HG03378 (cell line): ENCODE measurements around the gene KCTD14.
"Not testable (repeated sequence)": the region's sequence is repeated elsewhere in the genome, so short reads cannot be mapped to it uniquely, and the experiment has no call there.

Experiments used
- ATAC-seq: cut with Tn5 transposase; IDR thresholded peaks from one replicate; pipeline ENCODE4 v1.9.1; 2021; ENCODE audit warnings: mild to moderate bottlenecking, moderate library complexity; ENCODE audit not compliant: unreplicated experiment

KCTD14 gene, protein sequence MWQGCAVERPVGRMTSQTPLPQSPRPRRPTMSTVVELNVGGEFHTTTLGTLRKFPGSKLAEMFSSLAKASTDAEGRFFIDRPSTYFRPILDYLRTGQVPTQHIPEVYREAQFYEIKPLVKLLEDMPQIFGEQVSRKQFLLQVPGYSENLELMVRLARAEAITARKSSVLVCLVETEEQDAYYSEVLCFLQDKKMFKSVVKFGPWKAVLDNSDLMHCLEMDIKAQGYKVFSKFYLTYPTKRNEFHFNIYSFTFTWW

DNA sequence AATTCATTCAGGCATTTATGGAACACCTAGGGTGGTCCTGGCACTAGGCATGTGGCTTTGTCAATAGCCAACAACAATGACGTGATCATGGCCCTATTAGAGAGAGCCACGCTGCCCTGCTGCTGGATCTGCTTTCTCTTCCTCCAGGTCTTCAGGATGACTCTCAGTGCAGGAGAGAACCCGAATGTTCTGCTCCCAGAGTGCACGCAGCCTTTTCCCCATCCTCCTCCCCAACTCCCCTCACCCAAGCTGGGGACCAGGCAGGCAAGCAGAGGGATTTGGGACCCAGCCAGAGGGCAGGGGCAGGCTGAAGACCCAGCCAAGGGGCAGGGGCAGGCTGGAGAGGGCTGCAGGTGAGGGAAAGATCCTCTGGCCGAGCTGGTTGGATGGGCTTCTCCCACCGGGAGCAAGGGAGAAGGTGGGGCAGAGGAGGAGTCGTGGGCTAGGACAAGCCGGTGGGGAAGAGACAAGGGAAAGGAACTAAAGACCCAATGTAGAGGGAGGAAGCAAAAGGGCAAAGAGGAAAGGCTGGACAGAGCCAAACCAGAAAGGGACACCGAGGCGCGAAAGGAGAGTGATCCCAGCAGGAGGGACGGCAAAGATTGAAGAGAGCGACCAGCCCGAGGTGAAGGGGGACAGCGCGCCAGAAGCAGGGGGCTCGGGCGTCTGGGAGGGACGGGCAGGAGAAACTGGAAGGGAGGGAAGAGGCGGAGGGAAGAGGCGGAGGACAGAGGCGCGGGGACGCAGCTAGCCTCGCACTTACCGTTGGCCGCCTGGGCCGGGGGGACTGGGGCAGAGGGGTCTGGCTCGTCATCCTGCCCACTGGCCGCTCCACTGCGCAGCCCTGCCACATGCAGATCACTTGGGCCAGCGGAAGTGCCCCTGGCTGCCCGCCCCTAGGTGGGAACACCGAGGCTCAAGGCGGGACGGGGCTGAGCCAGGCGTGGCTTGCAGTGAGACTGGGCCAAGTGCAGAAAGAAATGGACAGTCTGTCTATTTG, at the start of gene KCTD14:
TSS of gene KCTD14 (minus strand) at position 880 of the 1,000 bp plus-strand sequence. CDS start at position 853, 27 bp downstream.
- ATAC-seq = no peak

DNA sequence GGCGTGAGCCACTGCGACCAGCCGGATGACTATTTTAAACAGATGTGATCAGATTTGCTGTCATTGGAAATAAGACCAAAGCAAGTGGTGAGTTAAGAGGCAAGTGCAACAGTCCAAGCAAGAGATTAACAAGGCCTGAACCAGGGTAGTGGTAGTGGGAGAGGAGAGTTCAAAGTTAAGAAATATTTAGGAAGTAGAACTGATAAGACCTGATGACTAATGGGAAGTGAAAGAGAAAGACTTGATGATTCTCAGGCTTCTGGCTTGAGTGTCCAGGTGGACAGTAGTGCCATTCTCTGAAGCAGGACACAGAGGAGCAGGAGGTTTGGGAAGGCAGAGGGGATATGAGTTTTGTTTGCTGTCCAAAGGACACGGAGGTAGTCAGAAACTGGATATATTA, 49.4 kb upstream of the KCTD14 start:
- no peak for ATAC-seq

DNA sequence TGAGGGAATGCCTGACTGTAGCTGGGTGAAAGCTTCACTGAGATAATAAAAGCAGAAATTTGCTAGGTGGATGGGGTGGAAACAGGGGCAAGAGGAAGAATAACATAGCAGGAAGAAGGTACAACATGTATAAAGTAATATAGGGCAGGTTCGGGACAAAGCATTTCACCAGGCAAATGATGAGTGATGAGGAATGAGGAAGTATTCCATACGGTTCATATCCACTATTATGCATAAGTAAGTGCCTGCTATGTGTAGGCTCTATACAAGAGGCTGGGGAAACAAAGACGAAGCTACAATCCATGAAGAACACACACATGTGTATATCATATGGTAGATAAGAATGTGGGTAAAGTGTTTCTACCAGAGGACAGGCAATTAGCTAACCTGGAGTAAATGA, 48.6 kb upstream of the KCTD14 start:
- no peak for ATAC-seq

DNA sequence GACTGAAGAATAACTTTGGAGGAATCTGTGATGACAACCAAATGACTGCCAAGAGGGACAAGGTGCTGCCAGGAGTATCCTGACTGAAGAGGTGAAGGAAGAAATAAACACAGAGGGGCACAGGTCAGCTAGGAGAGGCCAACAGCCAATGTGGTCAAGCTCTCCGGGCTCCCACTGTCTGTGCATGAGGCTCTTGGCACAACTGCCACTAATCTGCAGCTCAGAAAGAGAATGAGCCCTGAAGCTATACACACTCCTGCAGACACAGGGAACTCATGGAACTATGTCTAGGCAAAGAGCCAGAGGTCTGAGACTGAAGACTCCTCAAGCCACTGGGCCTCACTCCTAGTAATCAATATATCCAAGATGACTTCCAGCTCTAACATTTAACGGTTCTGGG, 47.5 kb upstream of the KCTD14 start:
- ATAC-seq = no peak

DNA sequence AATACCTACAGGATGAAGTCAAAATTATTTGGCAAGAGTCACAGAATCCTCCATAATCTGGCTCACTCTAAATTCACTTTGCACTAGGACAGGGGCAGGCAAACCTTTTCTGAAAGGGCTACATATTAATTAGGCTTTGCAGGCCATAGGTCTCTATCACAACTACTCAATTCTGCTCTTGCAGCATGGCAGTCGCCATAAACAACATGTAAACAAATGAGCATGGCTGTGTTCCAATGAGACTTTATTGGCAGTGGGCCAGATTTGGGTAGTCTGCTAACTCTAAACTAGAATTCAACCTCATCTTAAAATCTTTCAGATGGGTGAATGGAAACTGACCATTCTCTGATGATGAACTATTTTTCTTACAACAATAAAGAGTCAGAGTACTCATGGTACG, 46.4 kb upstream of the KCTD14 start:
- ATAC-seq = no peak

DNA sequence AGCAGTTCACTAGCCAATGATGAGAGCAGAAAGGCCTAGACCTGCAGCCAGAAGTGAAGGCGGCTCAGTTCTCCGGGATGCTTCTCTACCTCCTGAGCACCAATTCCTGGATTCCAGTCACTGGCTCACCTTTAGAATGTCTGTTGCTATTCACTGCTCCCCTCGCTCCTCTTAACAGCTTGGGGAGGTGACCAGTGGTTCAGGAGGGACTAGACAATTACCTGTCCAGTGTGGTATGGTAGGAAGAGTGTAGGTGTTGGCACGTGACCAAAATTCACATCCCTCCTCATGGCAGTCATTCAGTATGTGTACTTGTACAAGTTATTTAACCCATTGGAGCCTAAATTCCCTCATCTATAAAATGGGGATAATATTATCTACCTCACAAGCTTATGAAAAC, 44.6 kb upstream of the KCTD14 start:
- no peak for ATAC-seq

DNA sequence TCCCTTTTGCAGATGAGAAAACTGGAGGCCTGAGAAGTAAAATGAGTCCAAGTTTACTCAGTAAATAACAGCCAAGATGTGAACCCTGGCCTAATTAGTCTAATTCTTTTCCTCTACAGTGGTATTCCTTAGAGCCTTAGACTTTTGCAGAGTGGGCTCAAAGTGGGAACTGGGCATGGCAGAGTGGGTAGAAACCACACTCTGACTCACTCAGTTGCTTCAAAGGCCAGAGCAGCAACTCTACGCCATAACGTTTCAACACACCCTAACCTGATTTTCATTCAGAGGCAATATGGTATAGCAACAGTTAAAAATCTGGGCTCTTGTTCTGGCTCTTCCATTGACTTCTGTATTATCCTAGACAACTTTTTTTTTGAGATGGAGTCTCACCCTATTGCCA, 43.4 kb upstream of the KCTD14 start:
- ATAC-seq = no peak

DNA sequence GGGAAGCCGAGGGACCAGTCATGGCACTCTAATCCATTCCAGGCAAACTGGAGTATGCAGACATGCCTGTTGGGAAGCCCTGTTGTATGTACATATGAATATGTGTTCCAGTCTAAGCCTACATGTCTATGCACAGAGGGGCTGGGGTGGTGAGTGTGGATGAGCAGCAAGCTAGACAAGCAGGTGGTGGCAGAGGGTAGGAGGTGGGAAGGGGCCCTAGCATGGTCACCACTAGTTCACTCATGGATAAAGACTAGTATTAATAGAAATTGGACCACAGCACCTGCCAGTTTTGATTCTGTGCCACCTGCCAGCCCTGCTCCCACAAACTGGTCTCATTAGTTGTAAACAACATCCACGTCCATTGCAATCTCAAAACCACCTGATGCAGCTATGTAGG, 42.1 kb upstream of the KCTD14 start:
- ATAC-seq = no peak

DNA sequence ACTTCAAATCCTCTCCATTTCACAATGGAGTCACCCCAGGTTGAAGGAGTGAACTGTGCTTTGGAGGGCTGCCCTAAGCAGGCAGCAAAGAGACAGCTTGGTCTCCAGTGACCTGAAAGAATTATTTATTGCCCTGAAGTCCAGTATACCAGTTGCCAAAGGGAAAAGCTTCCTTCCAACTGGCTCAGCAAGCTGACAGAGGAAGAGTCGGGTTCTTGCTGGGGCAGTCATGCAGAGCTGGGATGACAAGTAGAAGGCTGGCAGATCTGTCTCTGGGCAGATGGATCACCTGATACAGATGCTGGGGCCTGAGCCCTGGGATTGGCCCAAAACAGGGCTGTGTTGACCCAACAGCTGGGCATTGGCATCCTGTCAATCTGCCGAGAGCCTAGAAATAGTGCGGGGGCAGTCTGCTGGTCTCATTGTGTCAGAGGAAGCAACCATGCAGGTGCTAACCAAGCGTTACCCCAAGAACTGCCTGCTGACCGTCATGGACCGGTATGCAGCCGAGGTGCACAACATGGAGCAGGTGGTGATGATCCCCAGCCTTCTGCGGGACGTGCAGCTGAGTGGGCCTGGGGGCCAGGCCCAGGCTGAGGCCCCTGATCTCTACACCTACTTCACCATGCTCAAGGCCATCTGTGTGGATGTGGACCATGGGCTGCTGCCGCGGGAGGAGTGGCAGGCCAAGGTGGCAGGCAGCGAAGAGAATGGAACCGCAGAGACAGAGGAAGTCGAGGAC, 40.5 kb upstream of the KCTD14 start, which contains the start of gene THRSP:
TSS of gene THRSP (plus strand) at position 422 of the 742 bp plus-strand sequence. CDS start at position 443, 21 bp downstream.
- no peak for ATAC-seq

DNA sequence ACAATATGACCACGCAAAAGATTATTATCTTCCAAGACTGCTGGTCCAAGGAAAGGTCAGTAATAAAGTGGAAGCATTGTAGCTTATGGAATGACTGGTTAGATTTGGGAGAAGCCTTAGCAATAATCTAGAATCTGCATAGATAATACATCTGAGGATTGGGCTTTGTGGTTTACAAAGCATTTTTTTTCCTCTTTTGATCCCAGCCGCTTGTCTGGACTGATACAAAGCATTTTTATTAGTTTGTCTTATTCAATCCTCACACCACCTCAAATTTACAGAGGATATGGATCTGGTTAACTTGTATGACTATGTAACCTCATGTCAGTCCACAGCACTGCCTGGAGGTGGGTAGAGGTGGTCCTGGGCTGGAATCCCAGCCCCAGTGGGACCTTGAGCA, 39.6 kb upstream of the KCTD14 start:
- ATAC-seq = no peak

DNA sequence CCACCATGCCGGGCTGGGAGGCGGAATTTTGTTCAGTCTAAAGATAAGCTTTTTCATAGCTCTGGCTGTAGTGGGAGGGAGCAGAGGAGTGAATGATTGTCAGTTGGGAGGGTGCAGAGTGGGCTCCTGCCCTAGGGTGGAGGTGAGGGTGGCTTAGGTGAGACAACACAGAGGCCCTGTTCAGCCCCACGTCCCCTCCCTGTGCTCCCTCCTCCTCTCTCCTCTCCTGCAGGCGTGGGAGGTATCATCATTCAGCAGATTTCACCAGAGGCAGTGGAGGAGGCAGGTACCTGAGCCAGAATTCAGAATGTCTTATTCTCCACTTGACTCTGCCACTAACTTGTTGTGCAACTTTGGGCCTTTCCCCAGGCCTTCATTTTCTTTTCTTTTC, 38.8 kb upstream of the KCTD14 start:
- no peak for ATAC-seq

DNA sequence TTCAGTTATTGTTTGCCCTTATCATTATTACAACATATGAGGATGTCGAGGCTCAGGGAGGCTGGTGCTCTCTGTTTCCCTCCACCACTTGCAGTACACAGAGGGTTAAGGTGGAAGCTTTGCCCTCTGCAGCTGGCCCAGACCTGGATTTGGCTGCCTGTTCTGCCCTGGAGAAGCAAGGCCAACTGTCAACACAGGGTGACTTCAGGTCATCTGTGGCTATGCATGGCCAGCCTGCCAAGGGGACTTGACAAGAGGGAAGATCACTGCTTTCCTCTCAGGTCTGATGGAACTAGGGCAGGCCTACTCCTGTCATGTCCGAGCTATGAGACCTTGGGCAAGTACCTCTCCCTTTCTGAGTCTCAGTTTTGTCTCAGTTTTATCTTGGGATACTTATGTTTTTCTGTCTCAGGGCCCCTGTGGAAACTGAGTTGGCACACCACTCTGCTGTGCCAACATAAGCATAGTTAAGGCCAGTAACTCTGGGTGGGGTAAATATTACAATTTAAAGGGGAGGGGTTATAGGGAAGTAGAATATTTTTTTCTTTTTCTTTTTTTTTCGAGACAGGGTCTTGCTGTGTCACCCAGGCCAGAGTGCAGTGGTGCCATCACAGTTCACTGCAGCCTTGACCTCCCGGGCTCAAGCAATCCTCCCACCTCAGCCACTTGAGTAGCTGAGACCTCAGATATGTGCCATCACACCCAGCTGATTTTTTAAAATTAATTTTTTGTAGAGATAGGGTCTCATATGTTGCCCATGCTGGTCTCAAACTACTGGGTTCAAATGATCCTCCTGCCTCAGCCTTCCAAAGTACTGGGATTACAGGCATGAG, 38.2 kb upstream of the KCTD14 start:
- no peak for ATAC-seq

DNA sequence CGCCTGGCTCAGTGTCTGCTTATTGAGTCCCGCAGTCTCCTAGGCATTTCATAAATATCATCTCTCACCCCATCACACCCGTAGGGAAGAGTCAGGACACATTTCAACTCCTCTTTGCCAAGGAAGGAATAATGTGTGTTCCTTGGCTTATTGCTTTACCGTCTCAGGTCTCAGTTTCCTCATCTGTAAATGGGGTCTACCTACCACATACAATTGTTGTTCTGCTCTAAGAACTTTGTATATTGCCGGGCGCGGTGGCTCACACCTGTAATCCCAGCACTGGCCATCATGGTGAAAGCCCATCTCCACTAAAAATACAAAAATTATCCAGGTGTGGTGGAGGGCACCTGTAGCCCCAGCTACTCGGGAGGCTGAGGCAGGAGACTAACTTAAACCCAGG, 37.5 kb upstream of the KCTD14 start:
- no peak for ATAC-seq

DNA sequence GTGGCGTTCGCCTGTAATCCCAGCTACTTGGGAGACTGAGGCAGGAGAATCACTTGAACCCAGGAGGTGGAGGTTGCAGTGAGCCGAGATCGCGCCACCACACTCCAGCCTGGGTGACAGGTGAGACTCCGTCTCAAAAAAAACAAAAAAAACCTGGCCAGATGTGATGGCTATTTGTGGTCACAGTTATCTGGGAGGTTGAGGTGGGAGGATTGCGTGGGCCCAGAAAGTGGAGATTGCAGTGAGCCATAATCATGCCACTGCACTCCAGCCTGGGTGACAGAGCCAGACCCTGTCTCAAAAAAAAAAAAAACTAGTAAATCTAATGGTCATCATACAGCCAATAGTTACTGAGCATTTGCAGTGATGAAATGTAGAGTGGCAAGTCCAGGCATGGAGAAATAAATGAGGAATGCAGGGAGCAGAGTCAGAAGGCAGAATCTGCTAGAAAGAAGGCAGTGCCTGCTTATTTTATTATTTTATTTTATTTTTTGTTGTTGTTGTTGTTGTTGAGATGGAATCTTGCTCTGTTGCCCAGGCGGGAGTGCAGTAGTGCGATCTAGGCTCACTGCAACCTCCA, 36.8 kb upstream of the KCTD14 start:
- not testable (repeated sequence) for ATAC-seq

DNA sequence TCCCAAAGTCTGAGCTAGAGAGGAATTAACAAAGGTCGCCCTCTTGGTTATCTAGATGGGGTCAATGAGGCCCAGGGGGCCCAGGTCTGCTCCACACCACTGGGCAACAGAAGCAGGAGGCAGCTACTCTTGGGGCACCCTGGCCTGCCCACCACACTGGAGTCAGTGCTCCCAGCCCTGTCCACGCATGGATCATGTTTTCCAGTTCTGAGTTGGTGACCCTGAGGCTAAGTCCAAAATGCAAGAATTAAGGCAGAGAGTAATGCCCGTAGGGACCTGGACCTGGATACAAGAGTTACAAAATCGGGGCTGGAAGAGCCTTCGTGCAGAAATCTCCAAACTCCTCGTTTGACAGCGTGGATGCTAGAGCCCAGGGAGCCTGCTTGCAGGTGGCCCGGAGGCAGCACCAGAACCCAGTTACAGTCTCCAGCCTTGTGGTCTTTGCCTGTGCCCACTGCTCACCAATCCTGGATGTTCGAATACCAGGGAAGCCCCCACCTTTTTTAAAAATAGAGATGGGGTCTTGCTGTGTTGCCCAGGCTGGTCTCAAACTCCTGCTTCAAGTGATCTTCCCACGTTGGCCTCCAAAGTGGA, 34.5 kb upstream of the KCTD14 start:
- ATAC-seq = no peak

DNA sequence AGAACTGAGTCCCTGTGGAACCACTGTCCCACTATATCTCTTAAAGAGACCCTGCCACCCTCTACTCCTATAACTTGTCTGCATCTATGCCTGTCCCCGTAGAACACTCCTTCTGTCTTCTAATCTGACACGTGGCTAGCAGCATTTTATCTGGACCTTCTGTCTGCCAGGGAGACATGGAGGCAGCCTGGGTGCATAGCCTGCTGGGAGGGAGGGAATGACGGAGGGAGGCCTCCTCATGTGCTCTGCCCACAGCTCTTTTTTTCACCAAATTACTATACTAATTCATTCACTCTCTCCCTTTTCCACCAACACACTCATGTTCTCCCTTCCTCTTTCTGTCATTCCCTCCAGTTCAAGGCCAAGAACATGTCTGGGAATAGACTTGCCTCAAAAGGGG, 33.0 kb upstream of the KCTD14 start:
- no peak for ATAC-seq

DNA sequence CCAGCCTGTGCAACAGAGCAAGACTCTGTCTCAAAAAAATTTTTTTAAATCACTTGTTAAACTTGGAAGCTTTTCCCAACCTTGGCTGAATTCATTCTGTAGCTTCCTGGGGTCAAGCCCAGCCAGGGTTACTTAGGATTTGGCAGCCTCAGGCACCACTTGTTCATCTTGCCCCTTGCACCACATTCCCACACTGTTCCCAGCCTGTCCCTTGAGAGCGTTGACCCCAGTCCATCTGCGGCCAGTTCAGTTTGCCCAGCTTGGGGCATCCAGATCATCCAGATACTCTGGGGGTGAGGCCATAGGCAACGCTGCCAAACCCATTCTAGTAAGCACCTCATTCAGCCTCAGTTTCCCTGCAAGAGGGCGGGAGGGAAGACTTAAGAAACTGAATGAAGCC, 31.9 kb upstream of the KCTD14 start:
- ATAC-seq = no peak

DNA sequence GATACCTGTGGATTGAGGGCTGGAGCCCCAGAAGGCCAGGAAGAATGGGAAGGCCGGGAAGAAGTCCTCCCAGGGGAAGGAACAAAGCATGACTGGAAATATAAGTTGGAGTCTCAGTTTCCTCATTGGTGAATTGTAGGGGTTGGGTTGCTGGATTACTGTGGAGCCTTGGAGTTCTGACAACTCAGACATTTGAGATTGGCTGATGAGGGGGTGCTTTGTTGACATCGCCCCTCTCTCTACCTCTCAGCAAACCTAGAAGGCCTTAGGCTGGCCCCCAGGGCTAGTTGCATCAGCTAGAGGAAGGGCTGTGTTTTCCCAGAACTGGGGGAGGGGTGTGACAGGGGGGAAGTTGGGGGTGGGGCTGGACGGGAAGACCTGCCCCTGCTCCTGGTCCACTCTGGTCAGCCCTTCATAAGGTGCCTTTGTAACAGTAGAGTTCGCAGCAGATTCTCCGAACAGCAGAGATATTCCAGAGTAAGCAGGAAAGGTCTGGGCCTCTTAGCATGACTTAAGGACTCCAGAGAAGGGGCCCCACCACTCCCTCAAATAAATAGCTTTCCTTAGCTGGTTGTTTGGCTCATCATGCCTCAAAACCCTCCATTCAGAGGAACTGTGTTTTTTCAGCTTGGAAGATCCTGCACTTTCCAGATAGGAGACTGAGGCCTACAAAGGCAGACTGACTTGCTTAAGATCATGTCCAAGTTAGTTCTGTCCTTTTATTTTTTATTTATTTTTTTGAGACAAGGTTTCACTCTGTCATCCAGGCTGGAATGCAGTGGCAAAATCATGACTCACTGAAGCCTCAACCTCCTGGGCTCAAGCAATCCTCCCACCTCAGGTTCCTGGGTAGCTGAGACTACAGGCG, 28.1 kb upstream of the KCTD14 start:
- ATAC-seq = no peak

DNA sequence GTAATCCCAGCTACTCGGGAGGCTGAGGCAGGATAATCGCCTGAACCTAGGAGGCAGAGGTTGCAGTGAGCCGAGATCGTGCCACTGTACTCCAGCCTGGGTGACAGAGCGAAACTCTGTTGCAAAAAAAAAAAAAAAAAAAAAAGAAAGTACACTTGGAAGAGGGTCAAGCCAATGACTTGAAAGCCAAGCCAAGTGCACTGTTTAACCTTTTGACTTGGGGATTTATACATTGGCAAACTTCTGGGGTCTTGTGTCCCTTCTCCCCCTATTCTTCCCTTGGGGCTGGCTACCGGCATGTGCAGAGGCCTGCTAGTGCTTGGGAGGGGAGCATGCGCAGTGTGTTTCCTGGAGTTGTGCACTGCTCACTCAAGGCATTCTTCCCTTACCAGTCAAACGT, 26.3 kb upstream of the KCTD14 start:
- ATAC-seq = no peak
